ENCODE measurements around the gene PAXX. TPM values are rescaled to one million over a fixed set of nuclear protein-coding genes. Genes with fewer than 3 reads are reported as not detected.

PAXX gene
- total and polyA plus RNA-seq, 2 donors (not counting 1 experiment from before 2014, with no cell fraction given): 74.8 to 167 TPM

- Mint-ChIP-seq H3K4me3 (peak overlapping the region; percentile 76), H3K27ac (peak overlapping the region; percentile 80), H3K9me3 (ENCODE audit: insufficient read depth) (no peaks in the 10 kb centered on the region), H3K27me3 (peaks cover 3% of the 10 kb centered on the region), H3K4me1 (peaks cover 56% of the 10 kb centered on the region)
- 69% methylated on average over 9 of the region's 10 CpGs for WGBS (ENCODE audit: insufficient coverage)
- ChIA-PET CTCF (interaction anchor here (1.3 to 3.4 kb wide), 4 partner anchors 31 to 208 kb away, joined by 3 to 22 read pairs (median 8); partner anchors contain the start of gene ABCA2), POLR2A (no interaction called here)
- TF ChIP-seq EZH2 (IDR thresholded peaks at IDR 0.05; ENCODE audit: borderline replicate concordance, insufficient read depth, low read depth, low read length, poor library complexity, severe bottlenecking) (no peak), CTCF (IDR thresholded peaks at IDR 0.05) (no peak)
- Histone ChIP-seq H3K9ac (ENCODE audit: low read length) (peak overlapping the region; percentile 19), H3K27me3 (replicated peaks in 1 of 4; ENCODE audit: control extremely low read depth in 1 of 4, control insufficient read depth in 3 of 4, insufficient read depth in 4 of 4, low read length in 3 of 4) (peaks cover 0 to 4% (median 0%) of the 10 kb centered on the region in 4 experiments), H3K79me2 (ENCODE audit: control insufficient read depth, insufficient read depth, low read length) (peaks cover 10% of the 10 kb centered on the region), H3K4me1 (ENCODE audit: control insufficient read depth in 2 of 2, insufficient read depth in 2 of 2, low read length in 2 of 2) (peaks cover 60 to 74% of the 10 kb centered on the region in 2 donors), H4K20me1 (ENCODE audit: control insufficient read depth, insufficient read depth, low read length, poor library complexity, severe bottlenecking) (peaks cover 17% of the 10 kb centered on the region), H3K4me2 (replicated peaks; ENCODE audit: low read depth, low read length, poor library complexity, severe bottlenecking) (peak overlapping the region; percentile 90), H3K27ac (ENCODE audit: low read length in 2 of 2) (peak overlapping the region; percentile 3 to 54), H3K36me3 (replicated peaks in 1 of 2; ENCODE audit: control extremely low read depth in 1 of 2, control insufficient read depth in 1 of 2, extremely low read depth in 1 of 2, insufficient read depth in 2 of 2, low read length in 1 of 2) (peaks cover 0 to 6% of the 10 kb centered on the region in 2 experiments), H3K4me3 (ENCODE audit: control extremely low read depth in 1 of 5, extremely low read depth in 1 of 5, insufficient read depth in 1 of 5, low read depth in 2 of 5, low read length in 4 of 5) (no peak overlapping the region), H2AFZ (ENCODE audit: insufficient read depth, low read depth, low read length, poor library complexity, severe bottlenecking) (peak overlapping the region; percentile 60), H3K9me3 (ENCODE audit: control extremely low read depth in 1 of 3, control insufficient read depth in 2 of 3, insufficient read depth in 1 of 3, low read length in 2 of 3) (peaks cover 0 to 7% (median 0%) of the 10 kb centered on the region in 3 donors)
- no peak for ATAC-seq (ENCODE audit: low read depth)
- intact Hi-C loops (cut with micrococcal nuclease): no loop called here
- DNase-seq: no peak
Observed at GRCh38 chr9:136997371-136997770, 5.1 kb downstream of the PAXX start.

- TF ChIP-seq EZH2 (IDR thresholded peaks at IDR 0.05; ENCODE audit: borderline replicate concordance, insufficient read depth, low read depth, low read length, poor library complexity, severe bottlenecking): no peak
- no peak for TF ChIP-seq CTCF (IDR thresholded peaks at IDR 0.05)
- ChIA-PET POLR2A (no interaction called here), CTCF (interaction anchor here (1.3 to 3.4 kb wide), 3 partner anchors 31 to 208 kb away, joined by 3 to 22 read pairs (median 4); partner anchors contain the start of gene ABCA2)
- WGBS (ENCODE audit: insufficient coverage): 5% methylated on average over 8 of the region's 18 CpGs
- Histone ChIP-seq H3K36me3 (replicated peaks in 1 of 2; ENCODE audit: control extremely low read depth in 1 of 2, control insufficient read depth in 1 of 2, extremely low read depth in 1 of 2, insufficient read depth in 2 of 2, low read length in 1 of 2) (peaks cover 0 to 6% of the 10 kb centered on the region in 2 experiments), H3K79me2 (ENCODE audit: control insufficient read depth, insufficient read depth, low read length) (peaks cover 10% of the 10 kb centered on the region), H3K4me2 (replicated peaks; ENCODE audit: low read depth, low read length, poor library complexity, severe bottlenecking) (peak overlapping the region; percentile 90), H3K9me3 (ENCODE audit: control extremely low read depth in 1 of 3, control insufficient read depth in 2 of 3, insufficient read depth in 1 of 3, low read length in 2 of 3) (peaks cover 0 to 7% (median 0%) of the 10 kb centered on the region in 3 donors), H3K4me1 (ENCODE audit: control insufficient read depth in 2 of 2, insufficient read depth in 2 of 2, low read length in 2 of 2) (peaks cover 58 to 72% of the 10 kb centered on the region in 2 donors), H3K27ac (ENCODE audit: low read length in 2 of 2) (peak overlapping the region; percentile 29 to 54), H3K9ac (ENCODE audit: low read length) (peak overlapping the region; percentile 19), H3K27me3 (replicated peaks in 1 of 4; ENCODE audit: control extremely low read depth in 1 of 4, control insufficient read depth in 3 of 4, insufficient read depth in 4 of 4, low read length in 3 of 4) (peaks cover 0 to 4% (median 0%) of the 10 kb centered on the region in 4 experiments), H3K4me3 (ENCODE audit: control extremely low read depth in 1 of 5, extremely low read depth in 1 of 5, insufficient read depth in 1 of 5, low read depth in 2 of 5, low read length in 4 of 5) (peak overlapping the region in 1 of 5 experiments; percentile 33), H2AFZ (ENCODE audit: insufficient read depth, low read depth, low read length, poor library complexity, severe bottlenecking) (peak overlapping the region; percentile 60), H4K20me1 (ENCODE audit: control insufficient read depth, insufficient read depth, low read length, poor library complexity, severe bottlenecking) (peaks cover 16% of the 10 kb centered on the region)
- ATAC-seq (ENCODE audit: low read depth) (no peak), DNase-seq (no peak)
- Mint-ChIP-seq H3K27ac (peak overlapping the region; percentile 80), H3K4me1 (peaks cover 52% of the 10 kb centered on the region), H3K27me3 (peaks cover 3% of the 10 kb centered on the region), H3K4me3 (peak overlapping the region; percentile 76), H3K9me3 (ENCODE audit: insufficient read depth) (no peaks in the 10 kb centered on the region)
- intact Hi-C loops (cut with micrococcal nuclease): no loop called here
Observed at GRCh38 chr9:136997830-136998234, 5.6 kb downstream of the PAXX start.
